Smooth muscle cell (in vitro differentiated cells): Measurements from ENCODE around the gene DGKQ. TPM values are rescaled to one million over a fixed set of nuclear protein-coding genes. Genes with fewer than 3 reads are reported as not detected.

Experiments used
- DNase-seq: peaks from one replicate; lab custom pipeline; 2025; ENCODE audit not compliant: unreplicated experiment; lab: John Stamatoyannopoulos, UW
- H2AFZ ChIP-seq: fragments of 200-600 bp; sonication (generic); 2 replicates; pipeline ENCODE4 v1.6.0; 2016; ENCODE audit warnings: antibody characterized with exemption, low read depth, mild to moderate bottlenecking
- H3F3A ChIP-seq: fragments of 200-600 bp; sonication (generic); 2 replicates; pipeline ENCODE4 v1.6.0; 2017; ENCODE audit warnings: antibody characterized with exemption, low read depth
- H3K27ac ChIP-seq: fragments of 200-600 bp; sonication (generic); 2 replicates; pipeline ENCODE4 v1.5.1; 2016; ENCODE audit warnings: low read depth, mild to moderate bottlenecking
- H3K27me3 ChIP-seq: fragments of 200-600 bp; sonication (generic); 2 replicates; pipeline ENCODE4 v1.6.1; 2016; ENCODE audit warnings: low read depth, mild to moderate bottlenecking
- H3K36me3 ChIP-seq: fragments of 200-600 bp; sonication (generic); 2 replicates; pipeline ENCODE4 v1.5.1; 2016; ENCODE audit warnings: low read depth
- H3K4me1 ChIP-seq: fragments of 200-600 bp; sonication (generic); 2 replicates; pipeline ENCODE4 v1.5.1; 2016; ENCODE audit warnings: low read depth
- H3K4me2 ChIP-seq: fragments of 200-600 bp; sonication (generic); 2 replicates; pipeline ENCODE4 v1.6.0; 2016; ENCODE audit warnings: mild to moderate bottlenecking
- H3K4me3 ChIP-seq: fragments of 200-600 bp; sonication (generic); 2 replicates; pipeline ENCODE4 v1.5.1; 2016; ENCODE audit warnings: mild to moderate bottlenecking
- H3K79me2 ChIP-seq: fragments of 200-600 bp; sonication (generic); 2 replicates; pipeline ENCODE4 v1.6.0; 2016; ENCODE audit warnings: low read depth, mild to moderate bottlenecking
- H3K9ac ChIP-seq: fragments of 200-600 bp; sonication (generic); 2 replicates; pipeline ENCODE4 v1.6.0; 2016; ENCODE audit warnings: low read depth
- H3K9me3 ChIP-seq: fragments of 200-600 bp; sonication (generic); replicated peaks from 2 replicates; pipeline ENCODE4 v1.5.1; 2016; ENCODE audit warnings: low read depth
- H4K20me1 ChIP-seq: fragments of 200-600 bp; sonication (generic); 2 replicates; pipeline ENCODE4 v1.6.0; 2016; ENCODE audit warnings: low read depth
- CTCF ChIP-seq: fragments of 200-600 bp; sonication (generic); IDR thresholded peaks from 2 replicates; pipeline ENCODE4 v1.5.1; 2017; ENCODE audit warnings: borderline replicate concordance, mild to moderate bottlenecking, antibody characterized with exemption; ENCODE audit not compliant: insufficient read depth, poor library complexity, severe bottlenecking
- WGBS: methylation state at CpG from one replicate; pipeline ENCODE4 v1.1.7; 2016; ENCODE audit warnings: low lambda C conversion rate; 5-methylcytosine and 5-hydroxymethylcytosine counted together
- polyA plus RNA-seq: library from polyadenylated mRNA; unstranded; fragments of >200 nt; fragmentation: Nextera tagmentation; extraction: Ambion mirVana; gene quantifications from 2 replicates; pipeline ENCODE4 v1.2.1, GENCODE V29; 2016
- total RNA-seq: library from RNA; depleted of rRNA; stranded (reverse); fragments of >200 nt; gene quantifications from 2 replicates; pipeline ENCODE4 v1.2.3, GENCODE V29; 2014

Gene DGKQ
- total and polyA plus RNA-seq, 2 experiments from 2014 or later: 4.2 to 16.2 TPM

- no peak overlapping the region for H3K27ac ChIP-seq
- H3F3A ChIP-seq: no peaks in the 10 kb centered on the region
- H3K27me3 ChIP-seq: no peaks in the 10 kb centered on the region
- no peaks in the 10 kb centered on the region for H3K79me2 ChIP-seq
- no peak for DNase-seq
- no peak for TF ChIP-seq CTCF
- 95% methylated on average over 10 of the region's 12 CpGs for WGBS
- no peak overlapping the region for H3K4me2 ChIP-seq
- H3K4me1 ChIP-seq: no peaks in the 10 kb centered on the region
- no peak overlapping the region for H3K9ac ChIP-seq
- no peaks in the 10 kb centered on the region for H3K36me3 ChIP-seq
- H4K20me1 ChIP-seq: no peaks in the 10 kb centered on the region
- H3K9me3 ChIP-seq: no peaks in the 10 kb centered on the region
- H2AFZ ChIP-seq: no peak overlapping the region
- H3K4me3 ChIP-seq: no peak overlapping the region
Measured at GRCh38 chr4:955931-956381, 17.4 kb downstream of the DGKQ start.

DNA sequence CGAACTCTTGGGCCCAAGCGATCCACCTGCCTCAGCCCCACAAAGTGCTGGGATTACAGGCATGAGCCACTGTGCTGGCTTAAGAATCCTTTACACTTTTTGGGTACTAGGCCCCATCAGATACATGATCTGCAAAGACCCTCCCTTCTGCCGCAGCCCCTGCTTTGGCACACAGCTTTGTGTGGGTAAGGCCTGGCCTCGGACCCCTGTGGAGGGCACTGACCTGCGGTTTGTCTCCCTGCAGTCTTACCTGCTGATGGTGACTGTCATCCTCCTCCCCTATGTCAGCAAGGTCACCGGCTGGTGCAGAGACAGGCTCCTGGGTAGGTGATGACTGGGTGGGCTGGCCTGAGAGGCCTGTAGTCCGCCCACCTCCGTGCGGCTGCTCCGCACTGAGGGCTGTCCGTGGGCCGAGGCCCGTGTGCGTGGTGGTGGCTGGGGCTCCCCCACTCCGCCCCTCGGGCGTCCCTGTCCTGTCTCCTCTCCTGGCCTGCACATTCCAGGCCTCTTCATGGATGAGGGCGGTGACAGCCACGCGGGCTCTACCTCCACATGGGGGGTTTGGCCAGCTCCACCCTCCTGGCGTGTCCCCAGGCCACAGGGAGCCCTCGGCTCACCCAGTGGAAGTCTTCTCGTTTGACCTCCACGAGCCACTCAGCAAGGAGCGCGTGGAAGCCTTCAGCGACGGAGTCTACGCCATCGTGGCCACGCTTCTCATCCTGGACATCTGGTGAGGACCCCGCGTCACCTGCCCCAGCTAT, 18.0 kb downstream of the DGKQ start:
- Histone ChIP-seq H4K20me1 (no peaks in the 10 kb centered on the region), H3K4me1 (no peaks in the 10 kb centered on the region), H3K9me3 (no peaks in the 10 kb centered on the region), H3K4me3 (no peak overlapping the region), H3F3A (no peaks in the 10 kb centered on the region), H3K27ac (no peak overlapping the region), H3K36me3 (no peaks in the 10 kb centered on the region), H3K9ac (no peak overlapping the region), H3K4me2 (no peak overlapping the region), H2AFZ (no peak overlapping the region), H3K27me3 (no peaks in the 10 kb centered on the region), H3K79me2 (no peaks in the 10 kb centered on the region)
- 96% methylated on average over 33 of the region's 33 CpGs for WGBS
- DNase-seq: no peak
- no peak for TF ChIP-seq CTCF

DNA sequence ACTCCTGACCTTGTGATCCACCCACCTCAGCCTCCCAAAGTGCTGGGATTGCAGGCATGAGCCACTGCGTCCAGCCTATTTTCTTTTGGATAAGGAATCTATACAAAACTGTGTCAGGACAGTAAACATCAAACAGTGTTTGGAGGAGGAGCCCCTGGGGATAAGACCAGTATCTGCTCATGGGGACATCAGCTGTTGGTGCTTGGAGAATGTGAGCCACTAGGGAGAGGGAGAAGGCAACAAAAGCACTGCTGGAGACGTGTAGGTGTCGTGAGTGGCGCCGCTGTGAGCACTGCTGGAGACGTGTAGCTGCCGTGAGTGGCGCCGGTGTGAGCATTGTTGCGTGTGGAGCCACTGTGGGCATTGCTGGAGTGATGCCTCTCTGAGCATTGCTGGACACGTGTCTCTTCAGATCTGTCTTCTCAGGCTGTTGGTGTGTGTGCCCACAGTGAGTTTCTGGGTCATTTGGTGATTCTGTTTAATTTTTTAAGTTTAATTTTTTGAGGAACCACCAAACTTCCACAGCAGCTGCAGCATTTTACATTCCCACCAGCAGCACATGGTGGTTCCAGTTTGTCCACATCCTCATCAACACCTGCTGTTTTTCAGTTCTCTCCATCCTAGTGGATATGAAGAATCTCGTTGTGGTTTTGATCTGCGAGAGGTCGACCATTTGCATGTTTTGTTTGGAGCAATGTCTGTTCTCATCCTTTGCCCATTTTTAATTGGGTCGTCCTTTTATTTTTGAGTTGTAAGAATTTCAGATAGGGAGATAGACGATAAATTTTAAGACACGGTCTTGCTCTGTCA, 19.0 kb downstream of the DGKQ start:
- Histone ChIP-seq H3K9me3 (no peaks in the 10 kb centered on the region), H4K20me1 (no peaks in the 10 kb centered on the region), H2AFZ (no peak overlapping the region), H3F3A (no peaks in the 10 kb centered on the region), H3K27me3 (no peaks in the 10 kb centered on the region), H3K36me3 (no peaks in the 10 kb centered on the region), H3K4me1 (no peaks in the 10 kb centered on the region), H3K79me2 (no peaks in the 10 kb centered on the region), H3K4me2 (no peak overlapping the region), H3K9ac (no peak overlapping the region), H3K27ac (no peak overlapping the region), H3K4me3 (no peak overlapping the region)
- no peak for TF ChIP-seq CTCF
- 94% methylated on average over 16 of the region's 17 CpGs for WGBS
- no peak for DNase-seq
